IMR-90 (cell line): ENCODE results near the gene CHMP4A. TPM values are rescaled to one million over a fixed set of nuclear protein-coding genes. Genes with fewer than 3 reads are reported as not detected.

ENCODE experiments used
- ATAC-seq: fragments of 200-7000 bp; cut with Tn5 transposase; 2 replicates; pipeline ENCODE4 v1.9.1; 2020; ENCODE audit warnings: low read depth, mild to moderate bottlenecking, moderate library complexity
- Bru-seq: library from RNA; stranded (reverse); fragments of 400-500 nt; gene quantifications from one replicate; lab custom pipeline; 2021; lab: Mats Ljungman, UMichigan
- BruChase-seq, 2 experiments: library from RNA; stranded (reverse); fragments of 400-500 nt; gene quantifications; one replicate each; lab custom pipeline; 2021; lab: Mats Ljungman, UMichigan
- BruUV-seq: library from RNA; stranded (reverse); fragments of 400-500 nt; replicated peaks from 2 replicates; lab custom pipeline; 2021; lab: Mats Ljungman, UMichigan
- CTCF ChIA-PET: fragments of 300-600 bp; formaldehyde crosslinking; extraction: SDS; loops from one replicate; lab custom pipeline; 2021; ENCODE audit warnings: antibody characterized with exemption; lab: Yijun Ruan, JAX
- POLR2A ChIA-PET: fragments of 300-600 bp; sonication (Branson Sonifier 250); formaldehyde crosslinking; loops from one replicate; lab custom pipeline; 2022; ENCODE audit warnings: antibody characterized with exemption; ENCODE audit not compliant: unreplicated experiment; lab: Charles Lee
- DNase-seq: peaks from one replicate; pipeline ENCODE4 v3.0.0; 2013
- H2AFZ ChIP-seq: replicated peaks from 2 replicates; pipeline ENCODE3; 2013; ENCODE audit warnings: low read length, mild to moderate bottlenecking; ENCODE audit not compliant: poor library complexity
- H2AK5ac ChIP-seq: 2 replicates; pipeline ENCODE4 v1.6.1; 2013; ENCODE audit warnings: low read depth, low read length, inconsistent platforms
- H2AK9ac ChIP-seq: replicated peaks from 2 replicates; pipeline ENCODE3; 2013; ENCODE audit warnings: mild to moderate bottlenecking, low read depth, low read length, moderate library complexity; ENCODE audit not compliant: poor library complexity
- H2BK120ac ChIP-seq: 2 replicates; pipeline ENCODE4 v1.6.1; 2013; ENCODE audit warnings: low read depth, low read length, inconsistent platforms
- H2BK15ac ChIP-seq: 3 replicates; pipeline ENCODE4 v1.6.1; 2013; ENCODE audit warnings: low read depth, low read length, inconsistent platforms
- H2BK20ac ChIP-seq: 2 replicates; pipeline ENCODE4 v1.6.1; 2013; ENCODE audit warnings: low read depth, mild to moderate bottlenecking, inconsistent platforms, low read length, moderate library complexity
- H2BK5ac ChIP-seq: 2 replicates; pipeline ENCODE4 v1.6.1; 2013; ENCODE audit warnings: mild to moderate bottlenecking, low read depth, low read length, inconsistent platforms; ENCODE audit not compliant: poor library complexity, severe bottlenecking
- H3K14ac ChIP-seq: replicated peaks from 2 replicates; pipeline ENCODE4 v1.6.1; 2013; ENCODE audit warnings: low read depth, low read length, inconsistent platforms
- H3K18ac ChIP-seq: 2 replicates; pipeline ENCODE4 v1.6.1; 2013; ENCODE audit warnings: low read depth, low read length, control low read depth
- H3K23ac ChIP-seq: 2 replicates; pipeline ENCODE4 v1.6.1; 2013; ENCODE audit warnings: low read depth, low read length, inconsistent platforms
- H3K27ac ChIP-seq: 2 replicates; pipeline ENCODE4 v1.5.1; 2013; ENCODE audit warnings: mild to moderate bottlenecking, control low read depth, low read length; ENCODE audit not compliant: insufficient read depth
- H3K27me3 ChIP-seq: 2 replicates; pipeline ENCODE4 v1.6.1; 2013; ENCODE audit warnings: low read length; ENCODE audit not compliant: control insufficient read depth, insufficient read depth
- H3K36me3 ChIP-seq: 2 replicates; pipeline ENCODE4 v1.6.1; 2013; ENCODE audit warnings: low read length, mixed read lengths; ENCODE audit not compliant: control insufficient read depth, insufficient read depth
- H3K4ac ChIP-seq: 2 replicates; pipeline ENCODE4 v1.6.1; 2013; ENCODE audit warnings: low read depth, low read length, inconsistent platforms
- H3K4me1 ChIP-seq: 2 replicates; pipeline ENCODE4 v1.6.1; 2013; ENCODE audit warnings: low read length, mixed read lengths; ENCODE audit not compliant: control insufficient read depth, insufficient read depth
- H3K4me2 ChIP-seq: 2 replicates; pipeline ENCODE4 v1.6.1; 2013; ENCODE audit warnings: low read depth, mild to moderate bottlenecking, control low read depth, low read length, moderate library complexity
- H3K4me3 ChIP-seq: 2 replicates; pipeline ENCODE4 v1.5.1; 2013; ENCODE audit warnings: low read depth, mild to moderate bottlenecking, control low read depth, low read length, moderate library complexity; ENCODE audit not compliant: insufficient read depth
- H3K56ac ChIP-seq: 2 replicates; pipeline ENCODE4 v1.6.1; 2013; ENCODE audit warnings: low read length, inconsistent platforms; ENCODE audit not compliant: insufficient read depth; ENCODE audit errors: extremely low read depth
- H3K79me1 ChIP-seq, 2 experiments: 2 replicates each; pipeline ENCODE4 v1.6.1; 2013; ENCODE audit warnings: low read length in 2 of 2, inconsistent platforms in 1 of 2, low read depth in 1 of 2
- H3K9ac ChIP-seq: 2 replicates; pipeline ENCODE4 v1.6.1; 2013; ENCODE audit warnings: low read depth, low read length, control low read depth
- H3K9me1 ChIP-seq: 2 replicates; pipeline ENCODE4 v1.6.1; 2013; ENCODE audit warnings: low read length, inconsistent platforms; ENCODE audit not compliant: insufficient read depth
- H3K9me3 ChIP-seq: 2 replicates; pipeline ENCODE4 v1.6.1; 2013; ENCODE audit warnings: low read length; ENCODE audit not compliant: control insufficient read depth, insufficient read depth
- H4K20me1 ChIP-seq: 2 replicates; pipeline ENCODE4 v1.6.1; 2013; ENCODE audit warnings: low read length, inconsistent platforms; ENCODE audit not compliant: insufficient read depth
- H4K5ac ChIP-seq: 2 replicates; pipeline ENCODE4 v1.6.1; 2013; ENCODE audit warnings: mild to moderate bottlenecking, low read depth, low read length, control low read depth
- H4K8ac ChIP-seq, 2 experiments: 2 replicates each; pipeline ENCODE4 v1.6.1; 2013; ENCODE audit warnings: low read depth in 2 of 2, low read length in 2 of 2, control low read depth in 1 of 2, inconsistent platforms in 1 of 2
- H4K91ac ChIP-seq: 2 replicates; pipeline ENCODE4 v1.6.1; 2013; ENCODE audit warnings: low read depth, low read length, inconsistent platforms; ENCODE audit not compliant: insufficient read depth
- BHLHE40 ChIP-seq: fragments of 150-350 bp; IDR thresholded peaks from 2 replicates; pipeline ENCODE4 v1.6.1; 2016; ENCODE audit warnings: mild to moderate bottlenecking, low read depth, low read length
- CEBPB ChIP-seq: IDR thresholded peaks from 2 replicates; pipeline ENCODE4 v1.6.1; 2012; ENCODE audit warnings: low read depth, low read length, improper control_type of control experiment
- CHD1 ChIP-seq: IDR thresholded peaks from 2 replicates; pipeline ENCODE4 v1.6.1; 2012; ENCODE audit warnings: low read depth, low read length, improper control_type of control experiment
- MAFK ChIP-seq: IDR thresholded peaks from 2 replicates; pipeline ENCODE4 v1.6.1; 2012; ENCODE audit warnings: low read depth, low read length, improper control_type of control experiment
- MAZ ChIP-seq: IDR thresholded peaks from 2 replicates; pipeline ENCODE4 v1.6.1; 2012; ENCODE audit warnings: low read depth, mild to moderate bottlenecking, low read length, improper control_type of control experiment, moderate library complexity, borderline replicate concordance
- MXI1 ChIP-seq: IDR thresholded peaks from 2 replicates; pipeline ENCODE4 v1.6.1; 2012; ENCODE audit warnings: low read depth, mild to moderate bottlenecking, low read length, moderate library complexity, borderline replicate concordance
- NFE2L2 ChIP-seq: fragments of 150-350 bp; IDR thresholded peaks from 2 replicates; pipeline ENCODE4 v1.6.1; 2016; ENCODE audit warnings: low read depth, mild to moderate bottlenecking, low read length
- POLR2A ChIP-seq: IDR thresholded peaks from 2 replicates; pipeline ENCODE4 v1.6.1; 2012; ENCODE audit warnings: mild to moderate bottlenecking, low read depth, low read length
- RCOR1 ChIP-seq: IDR thresholded peaks from 2 replicates; pipeline ENCODE4 v1.6.1; 2012; ENCODE audit warnings: mild to moderate bottlenecking, low read length, improper control_type of control experiment; ENCODE audit not compliant: insufficient replicate concordance
- RFX5 ChIP-seq: IDR thresholded peaks from 2 replicates; pipeline ENCODE4 v1.8.0; 2012; ENCODE audit warnings: low read depth, mild to moderate bottlenecking, low read length, moderate library complexity
- SMC3 ChIP-seq: fragments of 150-350 bp; IDR thresholded peaks from 2 replicates; pipeline ENCODE4 v1.6.1; 2016; ENCODE audit warnings: low read depth, mild to moderate bottlenecking, antibody characterized with exemption, low read length, moderate library complexity
- WGBS, 2 experiments: methylation state at CpG; one replicate each; pipeline versions ENCODE4 v1.1.5 to v1.1.7; 2013; ENCODE audit warnings: missing lambda C conversion rate in 2 of 2; ENCODE audit not compliant: insufficient read length in 1 of 2; ENCODE audit errors: extremely low coverage in 2 of 2; 5-methylcytosine and 5-hydroxymethylcytosine counted together
- dilution Hi-C: fragments of 300-500 bp; cut with HindIII; formaldehyde crosslinking; loops from one replicate; pipeline ENCODE4 v1.14.3; 2018; ENCODE audit warnings: low sequenced_read_pairs; ENCODE audit not compliant: unreplicated experiment
- in situ Hi-C: fragments of 300-500 bp; cut with MboI; formaldehyde crosslinking; loops from 3 replicates; pipeline ENCODE4 v1.14.3; 2019; ENCODE audit warnings: low sequenced_read_pairs, inconsistent platforms, mixed read lengths
- intact Hi-C: fragments of 100-400 bp; cut with micrococcal nuclease; formaldehyde crosslinking; loops from 2 replicates; pipeline ENCODE4 v1.10.0; 2022
- long read RNA-seq: library from polyadenylated mRNA; unstranded; transcript quantifications from one replicate; pipeline ENCODE4 v2.0.0, GENCODE V29; 2021; ENCODE audit not compliant: unreplicated experiment
- polyA plus RNA-seq, 3 experiments: library from polyadenylated mRNA; depleted of rRNA; stranded (reverse); fragments of >200 nt; gene quantifications; 2 replicates each; pipeline ENCODE4 v1.2.3, GENCODE V29; 2012; ENCODE audit warnings: low replicate concordance in 1 of 3
- total RNA-seq: library from RNA; depleted of rRNA; stranded (reverse); fragments of >200 nt; gene quantifications from 2 replicates; pipeline ENCODE4 v1.2.3, GENCODE V29; 2012; rRNA removed
- TF ChIP-seq, protein P1 (sequence below): conservative IDR thresholded peaks from 2 replicates; pipeline ENCODE4 v1.5.1; 2012; ENCODE audit warnings: mild to moderate bottlenecking, low read depth, low read length, improper control_type of control experiment

Gene CHMP4A, protein sequence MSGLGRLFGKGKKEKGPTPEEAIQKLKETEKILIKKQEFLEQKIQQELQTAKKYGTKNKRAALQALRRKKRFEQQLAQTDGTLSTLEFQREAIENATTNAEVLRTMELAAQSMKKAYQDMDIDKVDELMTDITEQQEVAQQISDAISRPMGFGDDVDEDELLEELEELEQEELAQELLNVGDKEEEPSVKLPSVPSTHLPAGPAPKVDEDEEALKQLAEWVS
- total RNA-seq (22.0 and 31.7 TPM in 2 replicates), polyA plus RNA-seq (2012; rRNA removed) (63.8 and 66.4 TPM in 2 replicates), Bru-seq, nascent RNA (percentile 97 among the genes with signal in this experiment), BruChase-seq, experiment 1, labeled RNA remaining after a 6-hour chase (percentile 99 among the genes with signal in this experiment), BruChase-seq, experiment 2, labeled RNA remaining after a 2-hour chase (percentile 99 among the genes with signal in this experiment)
- polyA plus RNA-seq (2012; cell fraction: cytosol; rRNA removed): 18.2 and 69.1 TPM in 2 replicates
- polyA plus RNA-seq (2012; cell fraction: nucleus; rRNA removed; ENCODE audit: low replicate concordance): 6.1 and 32.8 TPM in 2 replicates
- long read RNA-seq, transcript CHMP4A-201 (6 exons, 1,393 nt): major isoform, 49 of 55 reads
- long read RNA-seq, partial matches to known transcripts: 1 of 55 reads
- long read RNA-seq, other reads (novel, unspliced or antisense): 5 of 55 reads

DNA sequence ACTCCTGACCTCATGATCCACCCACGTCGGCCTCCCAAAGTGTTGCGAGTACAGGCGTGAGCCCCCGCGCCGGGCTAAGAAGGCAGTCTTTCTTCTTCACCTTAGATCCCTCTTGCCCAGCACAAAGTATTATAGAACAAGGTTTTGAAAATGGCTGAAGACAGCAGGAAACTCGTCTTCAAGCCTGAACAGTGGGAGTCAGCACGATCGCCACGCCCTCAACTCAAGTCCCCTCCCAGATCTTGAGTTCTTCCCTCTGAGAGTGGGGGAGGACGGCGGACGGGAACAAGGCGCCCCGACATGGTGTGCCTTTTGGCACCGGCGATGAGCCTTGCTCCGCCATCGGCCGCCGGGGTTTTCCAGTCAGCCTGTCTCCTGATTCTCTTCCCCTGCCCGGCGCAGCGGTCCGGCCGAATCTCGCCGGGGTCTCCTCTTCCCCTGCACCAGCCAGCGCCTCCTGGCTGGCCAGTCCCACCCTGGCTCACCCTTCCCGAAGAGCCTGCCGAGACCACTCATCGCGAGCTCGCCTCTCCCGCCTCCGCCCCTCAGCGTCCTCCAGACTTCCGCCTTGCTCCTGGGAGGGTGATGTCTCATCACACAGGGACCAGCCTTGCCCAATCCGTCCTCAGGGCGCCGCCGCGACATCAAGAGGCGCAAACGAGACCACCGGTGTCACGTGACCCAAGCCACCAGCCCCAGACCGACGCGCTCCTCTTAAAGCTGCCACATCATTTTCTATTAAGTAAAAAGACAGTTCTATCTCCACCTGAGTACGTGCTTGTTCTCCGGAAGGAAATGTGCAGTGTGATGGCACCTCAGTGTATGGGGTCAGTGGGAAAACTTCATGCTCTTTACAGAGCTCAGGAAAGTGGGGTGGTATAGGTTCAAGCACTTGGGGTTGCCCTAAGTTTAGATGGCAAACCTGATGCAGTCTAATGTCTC, at the start of gene CHMP4A:
TSS of gene CHMP4A (minus strand) at position 565 of the 942 bp plus-strand sequence. CDS start at position 516, 49 bp downstream.
- peak within 1 kb of the TSS; percentile 94 for H2BK5ac ChIP-seq
- intact Hi-C loops: loop anchor here (1.0 to 10.0 kb wide), 2 partner anchors 86 to 222 kb away; partner anchors contain the start of genes DHRS1 and NOP9
- H3K9ac ChIP-seq: peak within 1 kb of the TSS; percentile 89
- H4K91ac ChIP-seq: peak within 1 kb of the TSS; percentile 95
- dilution Hi-C loops: no loop called here
- peak within 1 kb of the TSS; percentile 94 for H3K23ac ChIP-seq
- ChIA-PET POLR2A (no interaction called here), CTCF (no interaction called here)
- no peaks in the 10 kb centered on the region for H3K27me3 ChIP-seq
- peak; percentile 99 for DNase-seq
- H2BK20ac ChIP-seq: 0 out of 2 replicates have a peak within 1 kb of the TSS, but pooled peaks have one; percentile 23
- peaks cover 15% of the 10 kb centered on the region; the same call in 1 of the 2 replicates for H3K9me1 ChIP-seq
- H2AK5ac ChIP-seq: peak within 1 kb of the TSS; percentile 96
- H2BK120ac ChIP-seq: peak within 1 kb of the TSS; percentile 50; the same call in 1 of the 2 replicates
- peak within 1 kb of the TSS; percentile 85 to 100 for H4K8ac ChIP-seq
- H4K20me1 ChIP-seq: no peaks in the 10 kb centered on the region
- peak within 1 kb of the TSS; percentile 99 for H3K14ac ChIP-seq
- peak; percentile 91 for ATAC-seq
- BruUV-seq: no TSS peak
- H3K4ac ChIP-seq: peak within 1 kb of the TSS; percentile 98
- in situ Hi-C loops: no loop called here
- H2AK9ac ChIP-seq: peak within 1 kb of the TSS; percentile 99
- peak within 1 kb of the TSS; percentile 78; the same call in 1 of the 3 replicates for H2BK15ac ChIP-seq
- peaks cover 26% of the 10 kb centered on the region for H3K36me3 ChIP-seq
- no peaks in the 10 kb centered on the region for H3K9me3 ChIP-seq
- H2AFZ ChIP-seq: peak within 1 kb of the TSS; percentile 98
- peak within 1 kb of the TSS; percentile 79 for H3K4me3 ChIP-seq
- peaks cover 22 to 64% of the 10 kb centered on the region in 2 experiments for H3K79me1 ChIP-seq
- H3K18ac ChIP-seq: peak within 1 kb of the TSS; percentile 59
- peak within 1 kb of the TSS; percentile 99 for H4K5ac ChIP-seq
- H3K27ac ChIP-seq: peak within 1 kb of the TSS; percentile 94
- peaks cover 2% of the 10 kb centered on the region for H3K4me1 ChIP-seq
- peak within 1 kb of the TSS; percentile 96 for H3K56ac ChIP-seq
- 0% methylated on average over 16 of the region's 53 CpGs; no CpG with 5 or more reads in 1 of the 2 experiments for WGBS, 2 experiments
- H3K4me2 ChIP-seq: peak within 1 kb of the TSS; percentile 97
- TF ChIP-seq CEBPB (peak; percentile 95), RFX5 (0 out of 2 replicates have a peak, but pooled peaks have one; percentile 16), SMC3 (no peak), POLR2A (peak; percentile 96), CHD1 (peak; percentile 46; the same call in 1 of the 2 replicates), RCOR1 (no peak), MAZ (peak; percentile 89; the same call in 1 of the 2 replicates), MAFK (peak; percentile 33; the same call in 1 of the 2 replicates), MXI1 (peak; percentile 74; the same call in 1 of the 2 replicates), NFE2L2 (no peak), BHLHE40 (peak; percentile 84)
- TF ChIP-seq, protein P1, sequence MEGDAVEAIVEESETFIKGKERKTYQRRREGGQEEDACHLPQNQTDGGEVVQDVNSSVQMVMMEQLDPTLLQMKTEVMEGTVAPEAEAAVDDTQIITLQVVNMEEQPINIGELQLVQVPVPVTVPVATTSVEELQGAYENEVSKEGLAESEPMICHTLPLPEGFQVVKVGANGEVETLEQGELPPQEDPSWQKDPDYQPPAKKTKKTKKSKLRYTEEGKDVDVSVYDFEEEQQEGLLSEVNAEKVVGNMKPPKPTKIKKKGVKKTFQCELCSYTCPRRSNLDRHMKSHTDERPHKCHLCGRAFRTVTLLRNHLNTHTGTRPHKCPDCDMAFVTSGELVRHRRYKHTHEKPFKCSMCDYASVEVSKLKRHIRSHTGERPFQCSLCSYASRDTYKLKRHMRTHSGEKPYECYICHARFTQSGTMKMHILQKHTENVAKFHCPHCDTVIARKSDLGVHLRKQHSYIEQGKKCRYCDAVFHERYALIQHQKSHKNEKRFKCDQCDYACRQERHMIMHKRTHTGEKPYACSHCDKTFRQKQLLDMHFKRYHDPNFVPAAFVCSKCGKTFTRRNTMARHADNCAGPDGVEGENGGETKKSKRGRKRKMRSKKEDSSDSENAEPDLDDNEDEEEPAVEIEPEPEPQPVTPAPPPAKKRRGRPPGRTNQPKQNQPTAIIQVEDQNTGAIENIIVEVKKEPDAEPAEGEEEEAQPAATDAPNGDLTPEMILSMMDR: peak; percentile 30
